LNCaP clone FGC (cell line): ENCODE results near the gene NRG3.
"Not testable (repeated sequence)": the region's sequence is repeated elsewhere in the genome, so short reads cannot be mapped to it uniquely, and the experiment has no call there.

ENCODE experiments used
- DNase-seq: peaks from one replicate; pipeline ENCODE4 v3.0.0-alpha.2; 2011; ENCODE audit warnings: low read depth
- H3K4me3 ChIP-seq: 2 replicates; pipeline ENCODE4 v1.5.1; 2011; ENCODE audit warnings: mild to moderate bottlenecking, low read depth, low read length, control low read depth
- TF ChIP-seq, protein P1 (sequence below): IDR thresholded peaks from 2 replicates; pipeline ENCODE4 v1.5.1; 2012; ENCODE audit warnings: mild to moderate bottlenecking; ENCODE audit not compliant: control insufficient read depth, insufficient read depth; ENCODE audit errors: extremely low read depth

Gene NRG3

DNA sequence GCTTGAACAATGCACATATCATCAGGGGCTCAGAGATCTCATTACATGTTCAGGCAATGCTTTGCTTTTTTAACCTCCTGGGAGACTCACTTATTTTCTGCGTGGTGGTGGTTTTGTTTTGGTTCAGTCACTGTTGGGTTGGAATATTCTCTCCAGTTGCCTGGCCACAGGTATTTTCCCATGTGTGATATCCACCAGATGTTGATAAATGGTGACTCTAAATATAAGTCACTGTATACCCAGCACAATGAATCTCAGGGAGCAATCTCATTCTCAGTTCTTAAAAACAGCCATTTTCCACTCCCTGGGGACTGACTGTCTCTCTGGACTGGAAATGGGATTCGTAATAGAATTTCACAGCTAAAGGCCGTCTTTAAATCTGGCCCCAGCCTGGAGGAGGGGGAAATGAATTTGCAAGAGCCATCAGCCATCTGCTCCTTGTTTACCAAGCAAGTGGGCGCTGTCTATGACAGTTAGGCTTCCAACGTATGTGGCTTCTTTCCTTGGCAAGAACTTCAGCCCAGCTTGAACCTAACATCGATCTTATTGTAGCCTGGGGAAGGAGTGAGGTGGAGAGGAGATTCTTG, 1106.2 kb downstream of the NRG3 start:
- TF ChIP-seq, protein P1, sequence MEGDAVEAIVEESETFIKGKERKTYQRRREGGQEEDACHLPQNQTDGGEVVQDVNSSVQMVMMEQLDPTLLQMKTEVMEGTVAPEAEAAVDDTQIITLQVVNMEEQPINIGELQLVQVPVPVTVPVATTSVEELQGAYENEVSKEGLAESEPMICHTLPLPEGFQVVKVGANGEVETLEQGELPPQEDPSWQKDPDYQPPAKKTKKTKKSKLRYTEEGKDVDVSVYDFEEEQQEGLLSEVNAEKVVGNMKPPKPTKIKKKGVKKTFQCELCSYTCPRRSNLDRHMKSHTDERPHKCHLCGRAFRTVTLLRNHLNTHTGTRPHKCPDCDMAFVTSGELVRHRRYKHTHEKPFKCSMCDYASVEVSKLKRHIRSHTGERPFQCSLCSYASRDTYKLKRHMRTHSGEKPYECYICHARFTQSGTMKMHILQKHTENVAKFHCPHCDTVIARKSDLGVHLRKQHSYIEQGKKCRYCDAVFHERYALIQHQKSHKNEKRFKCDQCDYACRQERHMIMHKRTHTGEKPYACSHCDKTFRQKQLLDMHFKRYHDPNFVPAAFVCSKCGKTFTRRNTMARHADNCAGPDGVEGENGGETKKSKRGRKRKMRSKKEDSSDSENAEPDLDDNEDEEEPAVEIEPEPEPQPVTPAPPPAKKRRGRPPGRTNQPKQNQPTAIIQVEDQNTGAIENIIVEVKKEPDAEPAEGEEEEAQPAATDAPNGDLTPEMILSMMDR = no peak
- H3K4me3 ChIP-seq = no peak overlapping the region
- no peak for DNase-seq

DNA sequence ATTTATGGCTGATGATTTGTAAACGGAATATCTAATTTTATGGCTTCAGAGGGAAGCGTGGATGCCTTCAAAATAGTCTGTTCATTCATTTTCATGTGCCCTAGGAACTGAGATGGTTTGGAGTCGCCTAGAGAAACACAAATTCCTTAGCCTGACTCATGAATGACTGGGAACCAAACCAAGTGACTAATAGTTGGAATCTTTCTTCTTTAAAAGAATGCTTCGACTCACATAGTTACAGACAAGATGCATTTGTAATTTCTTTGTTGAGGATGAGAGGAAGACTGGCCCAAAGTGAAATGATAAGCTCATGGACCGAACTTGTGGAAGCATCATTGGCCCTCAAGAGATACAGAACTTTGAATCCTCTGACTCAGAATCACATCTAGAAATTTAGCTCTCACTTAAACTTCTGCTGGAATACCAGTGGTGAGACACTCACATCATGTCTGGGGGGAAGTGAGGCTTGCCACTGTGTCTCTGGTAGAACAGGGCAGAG, 1107.2 kb downstream of the NRG3 start:
- H3K4me3 ChIP-seq = no peak overlapping the region
- DNase-seq = no peak
- TF ChIP-seq, protein P1 = no peak

DNA sequence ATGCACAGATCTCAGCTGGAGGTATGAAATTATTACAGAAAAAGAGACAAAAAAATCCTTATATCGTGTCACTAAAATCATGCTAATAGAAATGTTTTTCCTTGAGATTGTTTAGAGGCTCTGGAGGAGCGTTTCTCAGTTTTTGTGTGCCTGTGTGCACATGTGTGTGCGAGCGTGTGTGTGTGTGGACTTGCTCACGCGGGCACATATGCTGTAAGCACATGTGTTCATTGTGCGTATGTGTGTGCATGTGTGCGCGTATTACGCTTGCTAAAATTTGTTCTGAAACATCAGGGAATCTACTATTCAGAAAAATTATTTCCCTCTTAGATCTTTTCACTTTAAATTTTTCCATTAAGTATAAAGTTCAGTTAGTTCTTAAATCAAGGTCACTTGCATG, 1111.2 kb downstream of the NRG3 start:
- TF ChIP-seq, protein P1 = no peak

DNA sequence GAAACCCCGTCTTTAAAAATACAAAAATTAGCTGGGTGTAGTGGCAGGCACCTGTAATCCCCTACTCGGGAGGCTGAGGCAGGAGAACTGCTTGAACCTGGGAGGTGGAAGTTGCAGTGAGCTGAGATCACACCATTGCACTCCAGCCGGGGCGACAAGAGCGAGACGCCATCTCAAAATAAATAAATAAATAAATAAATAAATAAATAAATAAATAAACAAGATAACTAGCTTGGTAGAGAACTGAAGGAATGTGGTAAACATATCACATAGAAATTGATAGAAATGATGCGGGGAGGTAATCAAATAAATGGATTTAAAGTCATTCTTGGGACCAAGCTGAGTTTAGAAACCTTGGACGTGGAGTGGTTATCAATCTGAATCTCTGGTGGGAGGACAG, 1131.5 kb downstream of the NRG3 start:
- H3K4me3 ChIP-seq, DNase-seq: not testable (repeated sequence)

More for the DNA sequence above, 1111.2 kb downstream of the NRG3 start:
- DNase-seq = no peak
- no peak overlapping the region for H3K4me3 ChIP-seq

DNA sequence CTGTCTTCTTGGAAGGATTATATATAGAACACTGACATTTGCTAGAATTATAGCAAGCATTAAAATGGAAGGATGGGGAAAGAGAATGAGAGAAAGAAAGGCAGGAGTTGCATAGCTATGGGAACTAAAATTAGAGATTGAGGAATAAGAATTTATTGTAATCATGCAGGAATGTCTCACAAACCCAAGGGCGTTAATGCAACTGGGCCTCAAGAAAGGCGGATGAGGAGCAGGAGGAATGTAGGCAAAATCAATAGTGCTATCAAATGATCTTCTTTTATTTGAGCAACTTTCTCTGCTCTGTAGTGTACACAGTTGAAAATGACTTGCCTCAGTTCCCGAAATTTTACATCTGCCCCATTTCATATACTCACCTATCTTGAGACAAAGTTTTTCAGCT, 1132.5 kb downstream of the NRG3 start:
- DNase-seq = no peak
- no peak overlapping the region for H3K4me3 ChIP-seq
- TF ChIP-seq, protein P1 = no peak

DNA sequence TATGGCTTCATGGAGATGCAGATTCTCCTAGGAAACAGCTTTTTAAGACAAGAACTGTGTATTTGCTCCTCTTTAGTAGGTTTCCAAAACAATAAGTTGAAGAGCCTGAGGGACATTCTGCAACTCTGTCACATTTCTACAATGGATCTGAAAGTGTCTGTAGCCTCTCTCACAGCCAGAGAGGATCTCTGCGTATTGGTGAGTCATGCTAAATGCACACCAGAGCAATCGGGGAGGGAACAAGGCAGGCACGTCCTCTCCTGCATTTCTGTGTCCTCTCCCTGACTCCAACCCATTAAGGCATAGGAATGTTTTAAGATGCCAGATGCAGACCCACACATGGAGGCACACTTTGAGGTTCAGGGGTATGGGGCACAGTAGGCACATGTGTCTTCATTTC, 1137.9 kb downstream of the NRG3 start:
- no peak overlapping the region for H3K4me3 ChIP-seq
- TF ChIP-seq, protein P1 = no peak
- DNase-seq = no peak

DNA sequence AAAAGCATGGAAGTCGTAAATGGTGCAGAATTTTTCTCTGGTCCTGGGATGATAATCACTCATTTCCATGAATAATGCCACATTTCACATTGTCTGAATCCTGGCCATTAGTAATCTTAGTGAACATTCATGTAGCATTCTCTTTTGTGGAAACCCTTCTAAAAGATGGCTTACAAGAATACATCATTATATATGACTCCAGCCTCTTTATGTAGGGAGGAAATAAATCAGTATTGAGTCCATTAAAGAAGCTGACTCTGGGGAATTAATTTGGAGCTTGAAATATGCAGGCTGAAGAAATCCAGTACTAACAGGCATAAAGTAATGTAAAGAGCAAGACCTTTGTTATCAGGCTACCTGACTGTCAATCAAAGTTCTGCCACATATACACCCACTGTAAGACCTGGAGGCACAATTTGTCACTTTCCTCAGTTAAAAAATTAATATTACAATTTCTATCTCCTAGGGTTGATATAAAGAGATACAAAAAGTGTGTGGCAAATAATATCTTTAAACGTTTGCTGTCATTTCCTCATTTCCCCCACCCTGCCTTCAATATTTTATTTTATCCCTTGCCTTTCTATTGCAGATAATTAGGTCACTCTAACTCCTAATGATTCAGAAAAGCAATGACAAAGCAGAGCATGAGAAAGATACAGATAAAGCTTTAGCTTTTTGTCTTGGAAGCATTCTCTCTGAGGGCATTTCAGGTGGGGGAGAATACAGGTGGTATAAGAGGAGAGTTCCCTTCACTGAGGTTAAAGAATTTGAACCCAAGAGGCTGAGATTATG, 1142.3 kb downstream of the NRG3 start:
- H3K4me3 ChIP-seq = no peak overlapping the region
- TF ChIP-seq, protein P1 = no peak

More for the DNA sequence above, 1142.3 kb downstream of the NRG3 start:
- DNase-seq = no peak
